A673 (cell line): Measurements from ENCODE around the gene VENTX. TPM values are rescaled to one million over a fixed set of nuclear protein-coding genes. Genes with fewer than 3 reads are reported as not detected.

ENCODE experiments used
- BruUV-seq: library from RNA; stranded (reverse); fragments of 400-500 nt; replicated peaks from 2 replicates; lab custom pipeline; 2021; lab: Mats Ljungman, UMichigan
- CTCF ChIA-PET: fragments of 300-600 bp; sonication (Branson Sonifier 250); formaldehyde crosslinking; loops from one replicate; lab custom pipeline; 2022; ENCODE audit warnings: antibody characterized with exemption; lab: Charles Lee
- POLR2A ChIA-PET: fragments of 300-600 bp; sonication (Branson Sonifier 250); formaldehyde crosslinking; loops from one replicate; lab custom pipeline; 2022; ENCODE audit warnings: antibody characterized with exemption; ENCODE audit not compliant: low non-redundant PET; lab: Charles Lee
- DNase-seq: peaks from one replicate; pipeline ENCODE4 v3.0.0-alpha.2; 2015; ENCODE audit warnings: low spot score
- H3K27ac ChIP-seq: fragments of 200-600 bp; sonication (generic); 2 replicates; pipeline ENCODE4 v1.5.1; 2016; ENCODE audit warnings: mixed run types, low read depth, mild to moderate bottlenecking, mixed read lengths, antibody characterized with exemption, low read length; ENCODE audit not compliant: poor library complexity, severe bottlenecking
- H3K27me3 ChIP-seq: fragments of 200-600 bp; sonication (generic); replicated peaks from 2 replicates; pipeline ENCODE4 v1.6.1; 2017; ENCODE audit warnings: mixed run types, low read depth, mild to moderate bottlenecking, mixed read lengths, antibody characterized with exemption, low read length; ENCODE audit not compliant: insufficient read depth, poor library complexity
- H3K36me3 ChIP-seq: fragments of 200-600 bp; sonication (generic); 2 replicates; pipeline ENCODE4 v1.6.1; 2016; ENCODE audit warnings: mixed run types, mild to moderate bottlenecking, mixed read lengths, antibody characterized with exemption, low read length; ENCODE audit not compliant: insufficient read depth, poor library complexity, severe bottlenecking
- H3K4me1 ChIP-seq: fragments of 200-600 bp; sonication (generic); 2 replicates; pipeline ENCODE4 v1.6.1; 2017; ENCODE audit warnings: mixed run types, mild to moderate bottlenecking, mixed read lengths, antibody characterized with exemption, low read length; ENCODE audit not compliant: insufficient read depth, poor library complexity, severe bottlenecking
- H3K4me3 ChIP-seq: fragments of 200-600 bp; sonication (generic); 2 replicates; pipeline ENCODE4 v1.5.1; 2016; ENCODE audit warnings: low read depth, mixed run types, mild to moderate bottlenecking, mixed read lengths, low read length; ENCODE audit not compliant: poor library complexity, severe bottlenecking
- H3K9me3 ChIP-seq: fragments of 200-600 bp; sonication (generic); 2 replicates; pipeline ENCODE4 v1.6.1; 2016; ENCODE audit warnings: mixed run types, low read depth, mild to moderate bottlenecking, mixed read lengths, antibody characterized with exemption, low read length; ENCODE audit not compliant: poor library complexity, severe bottlenecking
- EZH2 ChIP-seq: fragments of 200-600 bp; sonication (generic); IDR thresholded peaks from 2 replicates; pipeline ENCODE4 v1.6.1; 2017; ENCODE audit warnings: borderline replicate concordance, low read depth, mild to moderate bottlenecking, mixed read lengths, antibody characterized with exemption, low read length; ENCODE audit not compliant: poor library complexity, severe bottlenecking
- intact Hi-C: fragments of 100-400 bp; cut with micrococcal nuclease; formaldehyde crosslinking; loops from one replicate; pipeline ENCODE4 v1.10.0; 2022; ENCODE audit not compliant: unreplicated experiment
- total RNA-seq: library from RNA; stranded (reverse); gene quantifications from 2 replicates; pipeline ENCODE4 v1.2.3, GENCODE V29; 2021
- TF ChIP-seq, protein P1 (sequence below): fragments of 300-800, 200-600 bp; sonication (generic); conservative IDR thresholded peaks from 2 replicates; pipeline ENCODE4 v1.5.1; 2017; ENCODE audit warnings: low read depth, mild to moderate bottlenecking, antibody characterized with exemption, low read length, moderate library complexity, mixed read lengths

VENTX gene
- total RNA-seq, 1 experiment from 2014 or later, result not detected

DNA sequence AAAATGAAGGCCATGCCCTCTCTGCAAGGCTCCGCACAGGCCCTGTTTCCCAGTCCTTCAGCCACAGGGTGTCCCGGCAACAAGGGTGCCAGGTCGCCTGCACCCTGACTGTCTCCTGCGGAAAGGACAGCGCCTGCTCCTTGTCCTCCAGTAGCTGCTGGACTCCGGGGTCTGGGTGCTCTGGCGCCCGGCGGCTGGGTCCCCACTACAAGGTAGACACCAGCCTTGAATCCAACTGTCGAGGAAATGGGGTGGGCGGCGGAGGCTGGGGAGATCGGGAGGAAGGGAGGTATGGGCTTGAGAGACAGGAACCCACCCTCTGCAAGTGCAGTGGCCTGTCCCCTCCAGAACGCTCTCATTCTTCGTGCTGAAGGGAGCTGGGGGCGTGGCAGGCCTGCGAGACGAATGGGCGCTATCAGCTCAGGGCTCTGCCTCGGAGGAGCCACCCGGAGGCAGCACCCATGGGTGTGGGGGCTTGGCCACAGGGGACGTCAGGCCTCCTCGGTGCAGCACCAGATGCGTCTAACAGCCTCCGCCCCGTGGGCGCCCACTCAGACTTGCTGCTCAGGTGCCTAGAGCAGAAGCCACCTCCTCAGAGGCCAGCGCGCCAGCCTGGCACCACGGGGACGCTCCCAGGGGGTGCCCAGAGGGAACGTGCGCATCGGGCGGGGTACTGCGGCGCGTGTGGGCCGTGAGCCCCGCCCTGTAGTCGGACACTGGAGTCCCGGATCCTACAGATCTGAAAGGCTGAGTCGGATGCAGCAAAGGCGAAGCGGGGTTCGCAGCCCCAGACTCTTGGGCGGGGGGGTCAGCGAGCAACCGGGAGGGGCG lies 23.5 kb downstream of the VENTX start:
- Histone ChIP-seq H3K36me3 (no peaks in the 10 kb centered on the region), H3K4me1 (peaks cover 19% of the 10 kb centered on the region), H3K9me3 (no peaks in the 10 kb centered on the region), H3K27ac (peak overlapping the region; percentile 59), H3K4me3 (peak overlapping the region; percentile 63), H3K27me3 (no peaks in the 10 kb centered on the region)
- POLR2A ChIA-PET, result no interaction called here
- intact Hi-C loops, result no loop called here
- no TSS peak for BruUV-seq
- TF ChIP-seq, protein P1, sequence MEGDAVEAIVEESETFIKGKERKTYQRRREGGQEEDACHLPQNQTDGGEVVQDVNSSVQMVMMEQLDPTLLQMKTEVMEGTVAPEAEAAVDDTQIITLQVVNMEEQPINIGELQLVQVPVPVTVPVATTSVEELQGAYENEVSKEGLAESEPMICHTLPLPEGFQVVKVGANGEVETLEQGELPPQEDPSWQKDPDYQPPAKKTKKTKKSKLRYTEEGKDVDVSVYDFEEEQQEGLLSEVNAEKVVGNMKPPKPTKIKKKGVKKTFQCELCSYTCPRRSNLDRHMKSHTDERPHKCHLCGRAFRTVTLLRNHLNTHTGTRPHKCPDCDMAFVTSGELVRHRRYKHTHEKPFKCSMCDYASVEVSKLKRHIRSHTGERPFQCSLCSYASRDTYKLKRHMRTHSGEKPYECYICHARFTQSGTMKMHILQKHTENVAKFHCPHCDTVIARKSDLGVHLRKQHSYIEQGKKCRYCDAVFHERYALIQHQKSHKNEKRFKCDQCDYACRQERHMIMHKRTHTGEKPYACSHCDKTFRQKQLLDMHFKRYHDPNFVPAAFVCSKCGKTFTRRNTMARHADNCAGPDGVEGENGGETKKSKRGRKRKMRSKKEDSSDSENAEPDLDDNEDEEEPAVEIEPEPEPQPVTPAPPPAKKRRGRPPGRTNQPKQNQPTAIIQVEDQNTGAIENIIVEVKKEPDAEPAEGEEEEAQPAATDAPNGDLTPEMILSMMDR, result no peak
- no peak for TF ChIP-seq EZH2
- CTCF ChIA-PET, result no interaction called here
- peak; percentile 59 for DNase-seq

DNA sequence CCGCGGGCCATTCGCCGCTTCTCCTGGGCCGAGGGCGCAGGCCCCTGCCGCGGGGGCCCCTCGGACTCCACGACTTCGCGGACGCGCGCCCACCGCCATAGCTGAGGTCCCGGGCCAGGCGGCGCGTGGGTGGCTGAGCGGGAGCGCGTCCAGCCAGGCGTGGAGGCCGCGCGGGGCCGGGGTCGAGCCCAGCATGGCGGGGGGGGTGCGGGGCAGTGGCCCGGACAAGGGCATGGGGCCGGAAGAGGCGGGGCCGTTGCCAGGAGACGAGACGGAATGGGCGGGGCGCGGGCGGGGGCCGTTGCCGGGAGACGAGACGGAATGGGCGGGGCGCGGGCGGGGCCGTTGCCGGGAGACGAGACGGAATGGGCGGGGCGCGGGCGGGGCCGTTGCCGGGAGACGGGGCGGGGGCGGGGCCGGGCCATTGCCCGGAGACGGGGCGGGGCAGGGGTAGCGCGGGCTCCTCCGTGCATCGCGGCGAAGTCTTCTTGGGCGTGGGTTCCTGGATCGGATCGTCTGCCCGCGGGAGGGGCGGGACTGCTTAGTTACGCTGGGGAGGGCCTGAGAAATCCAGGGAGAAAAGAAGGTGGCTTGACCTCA lies 24.2 kb downstream of the VENTX start:
- intact Hi-C loops, result no loop called here
- CTCF ChIA-PET, result no interaction called here
- no peaks in the 10 kb centered on the region for H3K36me3 ChIP-seq
- H3K27ac ChIP-seq, result peak overlapping the region; percentile 59
- POLR2A ChIA-PET, result no interaction called here
- H3K9me3 ChIP-seq, result no peaks in the 10 kb centered on the region
- peaks cover 19% of the 10 kb centered on the region for H3K4me1 ChIP-seq
- peak overlapping the region; percentile 63 for H3K4me3 ChIP-seq
- no peak for TF ChIP-seq EZH2
- TF ChIP-seq, protein P1, result no peak
- H3K27me3 ChIP-seq, result no peaks in the 10 kb centered on the region
- DNase-seq, result peak; percentile 65
- no TSS peak for BruUV-seq

DNA sequence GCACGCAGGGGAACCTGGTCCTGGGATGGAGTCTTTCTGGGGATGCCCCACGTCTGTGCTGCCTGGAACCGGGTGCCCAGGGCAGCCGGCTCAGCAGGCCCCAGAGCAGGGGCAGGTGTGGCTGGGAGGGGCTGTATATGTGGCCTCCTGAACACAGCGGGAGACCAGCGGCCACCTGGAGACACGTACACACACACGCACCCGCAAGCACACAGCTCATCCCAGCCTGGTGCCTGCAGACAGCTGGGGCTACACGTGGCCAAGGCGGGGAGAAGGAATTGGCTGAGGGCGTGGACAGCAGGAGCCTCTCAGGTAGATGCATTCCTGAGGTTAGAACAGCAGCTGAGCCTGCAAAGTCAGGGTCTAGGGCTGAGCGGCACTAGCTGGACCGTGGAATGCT lies 25.0 kb downstream of the VENTX start:
- CTCF ChIA-PET, result no interaction called here
- intact Hi-C loops, result no loop called here

More for the DNA sequence above, 25.0 kb downstream of the VENTX start:
- no peak for TF ChIP-seq EZH2
- TF ChIP-seq, protein P1, result no peak
- POLR2A ChIA-PET, result no interaction called here
- no peak for DNase-seq
- peaks cover 19% of the 10 kb centered on the region for H3K4me1 ChIP-seq
- no peak overlapping the region for H3K4me3 ChIP-seq
- no peaks in the 10 kb centered on the region for H3K36me3 ChIP-seq
- H3K27me3 ChIP-seq, result no peaks in the 10 kb centered on the region
- no peaks in the 10 kb centered on the region for H3K9me3 ChIP-seq
- no peak overlapping the region for H3K27ac ChIP-seq
- BruUV-seq, result no TSS peak
